Upper lobe of left lung (tissue), 6 donors: ENCODE data around the gene MYDGF. TPM values are rescaled to one million over a fixed set of nuclear protein-coding genes. Genes with fewer than 3 reads are reported as not detected.
A peak's percentile ranks its signal among the peaks of the same experiment; 100 is the strongest.

Experiments used
- ATAC-seq, 2 donors: fragments of 200-7000 bp; cut with Tn5 transposase; one replicate each; pipeline ENCODE4 v1.9.1; 2022; ENCODE audit warnings: mild to moderate bottlenecking in 2 of 2, moderate library complexity in 2 of 2; ENCODE audit not compliant: low FRiP score in 2 of 2
- DNase-seq, 2 donors: peaks; one replicate each; pipeline ENCODE4 v3.0.0-alpha.2; 2019 to 2020
- H3K27ac ChIP-seq, 4 donors: fragments of 200-600 bp; sonication (generic); one replicate each; pipeline ENCODE4 v1.5.1; 2016 to 2019
- H3K27me3 ChIP-seq, 4 donors: fragments of 200-600 bp; sonication (generic); one replicate each; pipeline ENCODE4 v1.5.1; 2017 to 2019
- H3K36me3 ChIP-seq, 4 donors: fragments of 200-600 bp; sonication (generic); one replicate each; pipeline ENCODE4 v1.5.1; 2016 to 2019
- H3K4me1 ChIP-seq, 4 donors: fragments of 200-600 bp; sonication (generic); one replicate each; pipeline ENCODE4 v1.5.1; 2018 to 2019
- H3K4me3 ChIP-seq, 4 donors: fragments of 200-600 bp; sonication (generic); one replicate each; pipeline ENCODE4 v1.5.1; 2017 to 2019; ENCODE audit warnings: mild to moderate bottlenecking in 2 of 4, moderate library complexity in 1 of 4
- H3K9me3 ChIP-seq, 4 donors: fragments of 200-600 bp; sonication (generic); one replicate each; pipeline ENCODE4 v1.5.1; 2018 to 2019
- EP300 ChIP-seq, 4 donors: sonication (generic); formaldehyde crosslinking; IDR thresholded peaks; one replicate each; pipeline ENCODE4 v1.5.1; 2017; ENCODE audit warnings: antibody characterized with exemption in 4 of 4, control low read depth in 2 of 4
- POLR2A ChIP-seq, 4 donors: fragments of 450-650 bp; IDR thresholded peaks; one replicate each; pipeline ENCODE4 v1.5.1; 2016 to 2017; ENCODE audit warnings: antibody characterized with exemption in 4 of 4, mild to moderate bottlenecking in 2 of 4
- POLR2AphosphoS5 ChIP-seq, 2 donors: sonication (generic); formaldehyde crosslinking; IDR thresholded peaks; one replicate each; pipeline ENCODE4 v1.5.1; 2017; ENCODE audit warnings: antibody characterized with exemption in 2 of 2
- WGBS, 2 donors: methylation state at CpG; one replicate each; pipeline ENCODE4 v1.1.5; 2017 to 2018; 5-methylcytosine and 5-hydroxymethylcytosine counted together
- total RNA-seq, 6 donors: library from RNA; depleted of rRNA in 4 of 6; stranded (reverse); fragments of >200 nt in 4 of 6; gene quantifications; one replicate each; pipeline versions ENCODE4 v1.1.0 to v1.2.1, GENCODE V29; 2016 to 2021
- TF ChIP-seq, protein P1 (sequence below), 6 experiments: fragments of 450-650 bp in 4 of 6; fragments of 200-600 bp in 2 of 6; sonication (generic) in 2 of 6; IDR thresholded peaks; one replicate each; pipeline ENCODE4 v1.5.1; 2016 to 2019; ENCODE audit warnings: antibody characterized with exemption in 6 of 6
- donor health status: DM: no; HTN: no; CAD: no; lungs with moderate emphysema.
- donor health status: DM: no; HTN: yes; CAD: no; lungs with severe emphysema.

MYDGF gene
- total RNA-seq, 6 donors from 2014 or later: 6.3 to 121 (median 67.1) TPM

DNA sequence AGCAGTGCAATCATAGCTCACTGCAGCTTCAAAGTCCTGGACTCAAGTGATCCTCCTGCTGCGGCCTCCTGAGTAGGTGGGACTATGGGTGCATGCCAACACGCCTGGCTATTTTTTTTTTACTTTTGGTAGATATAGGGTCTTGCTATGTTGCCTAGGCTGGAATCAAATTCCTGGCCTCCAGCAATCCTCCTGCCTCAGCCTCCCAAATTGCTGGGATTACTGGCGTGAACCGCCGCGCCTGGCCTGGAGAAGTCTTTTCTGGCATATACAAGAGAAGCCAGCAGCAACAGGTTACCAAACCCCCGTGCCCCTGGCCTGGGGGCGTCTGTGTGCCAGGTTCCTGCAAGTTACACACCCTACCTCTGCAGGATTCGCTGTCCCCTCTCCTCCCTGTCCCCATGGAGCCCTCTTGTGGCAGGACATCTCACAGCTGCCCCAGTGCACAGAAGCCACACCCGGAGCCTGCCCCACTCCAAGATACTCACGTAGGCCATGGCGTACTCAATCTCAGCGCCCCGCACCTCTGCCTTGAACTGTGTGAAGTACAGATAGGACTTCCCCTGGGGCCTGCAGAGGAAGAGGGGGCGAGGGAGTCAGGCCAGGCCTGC, 9.9 kb downstream of the MYDGF start:
- Histone ChIP-seq H3K27me3 (no peaks in the 10 kb centered on the region), H3K36me3 (peaks cover 22 to 95% (median 84%) of the 10 kb centered on the region in 4 donors), H3K4me3 (no peak overlapping the region), H3K4me1 (no peaks in the 10 kb centered on the region), H3K9me3 (peaks cover 0 to 6% (median 0%) of the 10 kb centered on the region in 4 donors), H3K27ac (no peak overlapping the region)
- DNase-seq (peak in 1 of 2 donors; percentile 51), ATAC-seq (peak in 1 of 2 donors; percentile 7)
- TF ChIP-seq, protein P1, sequence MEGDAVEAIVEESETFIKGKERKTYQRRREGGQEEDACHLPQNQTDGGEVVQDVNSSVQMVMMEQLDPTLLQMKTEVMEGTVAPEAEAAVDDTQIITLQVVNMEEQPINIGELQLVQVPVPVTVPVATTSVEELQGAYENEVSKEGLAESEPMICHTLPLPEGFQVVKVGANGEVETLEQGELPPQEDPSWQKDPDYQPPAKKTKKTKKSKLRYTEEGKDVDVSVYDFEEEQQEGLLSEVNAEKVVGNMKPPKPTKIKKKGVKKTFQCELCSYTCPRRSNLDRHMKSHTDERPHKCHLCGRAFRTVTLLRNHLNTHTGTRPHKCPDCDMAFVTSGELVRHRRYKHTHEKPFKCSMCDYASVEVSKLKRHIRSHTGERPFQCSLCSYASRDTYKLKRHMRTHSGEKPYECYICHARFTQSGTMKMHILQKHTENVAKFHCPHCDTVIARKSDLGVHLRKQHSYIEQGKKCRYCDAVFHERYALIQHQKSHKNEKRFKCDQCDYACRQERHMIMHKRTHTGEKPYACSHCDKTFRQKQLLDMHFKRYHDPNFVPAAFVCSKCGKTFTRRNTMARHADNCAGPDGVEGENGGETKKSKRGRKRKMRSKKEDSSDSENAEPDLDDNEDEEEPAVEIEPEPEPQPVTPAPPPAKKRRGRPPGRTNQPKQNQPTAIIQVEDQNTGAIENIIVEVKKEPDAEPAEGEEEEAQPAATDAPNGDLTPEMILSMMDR (IDR thresholded peaks at IDR 0.05): no peak
- TF ChIP-seq POLR2A (IDR thresholded peaks at IDR 0.05): no peak
- no peak for TF ChIP-seq EP300 (IDR thresholded peaks at IDR 0.05)
- TF ChIP-seq POLR2AphosphoS5 (IDR thresholded peaks at IDR 0.05): no peak
- 90 to 91% methylated on average over 10 to 15 of the region's 15 CpGs for WGBS, 2 donors

DNA sequence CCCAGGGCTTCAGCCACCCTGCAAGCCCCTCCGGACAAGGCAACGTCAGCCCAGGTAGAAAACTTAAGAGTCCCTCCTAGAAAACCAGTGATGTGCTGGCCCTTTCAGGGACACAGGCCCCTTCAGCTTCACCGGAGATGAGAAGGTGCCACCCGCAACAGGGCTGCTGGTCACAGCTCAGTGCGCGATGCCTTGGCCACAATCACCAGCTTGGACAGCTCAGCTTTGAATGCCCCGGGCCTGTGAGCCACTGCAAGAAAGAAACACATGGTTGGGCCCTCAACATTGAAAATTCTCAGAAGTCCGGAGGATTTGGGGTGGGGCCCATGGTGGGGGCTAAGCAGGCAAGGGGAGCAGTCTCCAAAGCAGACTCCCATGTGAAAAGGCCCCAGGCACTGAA, 12.3 kb downstream of the MYDGF start:
- 98 to 100% methylated on average over 6 to 8 of the region's 8 CpGs for WGBS, 2 donors
- Histone ChIP-seq H3K36me3 (peaks cover 22 to 91% (median 70%) of the 10 kb centered on the region in 4 donors), H3K4me3 (no peak overlapping the region), H3K27me3 (no peaks in the 10 kb centered on the region), H3K4me1 (no peaks in the 10 kb centered on the region), H3K9me3 (peaks cover 0 to 6% (median 0%) of the 10 kb centered on the region in 4 donors), H3K27ac (no peak overlapping the region)
- DNase-seq (no peak), ATAC-seq (no peak)
- no peak for TF ChIP-seq EP300 (IDR thresholded peaks at IDR 0.05)
- TF ChIP-seq, protein P1 (IDR thresholded peaks at IDR 0.05): no peak

DNA sequence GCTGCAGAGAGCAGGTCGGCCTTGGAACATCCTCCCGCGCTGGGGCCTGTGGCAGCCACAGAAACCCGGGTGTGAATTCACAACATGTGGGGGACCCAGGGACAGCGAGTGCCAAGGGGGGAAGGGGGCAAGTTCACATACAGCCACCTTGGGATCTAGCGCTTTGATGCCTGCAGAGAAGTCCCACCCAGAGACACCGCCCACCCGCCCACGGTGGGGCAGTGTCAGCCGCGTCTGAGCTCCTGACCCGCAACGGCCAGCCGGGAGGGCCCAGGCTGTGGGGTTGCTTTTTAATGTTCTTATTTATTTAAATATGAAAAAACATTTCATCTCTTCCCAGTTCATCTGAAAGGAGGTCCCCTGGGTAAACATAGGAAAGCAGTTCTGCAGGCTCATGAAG, 12.9 kb downstream of the MYDGF start:
- peak in 1 of 2 donors; percentile 75 for DNase-seq

DNA sequence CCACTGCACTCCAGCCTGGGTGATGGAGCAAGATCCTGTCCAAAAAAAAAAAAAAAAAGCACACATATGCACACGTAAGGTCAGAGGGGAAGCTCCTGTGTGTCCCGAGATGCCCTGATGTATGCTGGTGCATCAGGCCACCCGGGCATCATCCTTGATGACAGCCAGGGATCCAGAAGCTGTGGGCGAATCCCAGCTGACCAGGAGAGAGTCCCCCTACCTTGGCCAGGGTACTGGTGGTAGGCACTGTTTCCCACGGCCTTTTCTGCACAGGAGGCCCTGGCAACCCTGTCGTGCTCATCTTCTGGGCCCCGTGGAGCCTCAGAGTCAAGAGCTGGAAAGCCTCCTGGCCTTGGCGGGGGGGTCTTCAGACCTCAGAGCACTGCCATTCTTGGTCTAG, 14.0 kb downstream of the MYDGF start:
- peaks cover 0 to 6% (median 0%) of the 10 kb centered on the region in 4 donors for H3K9me3 ChIP-seq
- no peak overlapping the region for H3K27ac ChIP-seq
- H3K4me1 ChIP-seq: no peaks in the 10 kb centered on the region
- ATAC-seq (no peak), DNase-seq (no peak)
- H3K27me3 ChIP-seq: no peaks in the 10 kb centered on the region
- no peak overlapping the region for H3K4me3 ChIP-seq
- H3K36me3 ChIP-seq: peaks cover 22 to 87% (median 65%) of the 10 kb centered on the region in 4 donors
- TF ChIP-seq POLR2AphosphoS5 (IDR thresholded peaks at IDR 0.05): no peak
- TF ChIP-seq, protein P1 (IDR thresholded peaks at IDR 0.05): no peak
- TF ChIP-seq POLR2A (IDR thresholded peaks at IDR 0.05): no peak
- no peak for TF ChIP-seq EP300 (IDR thresholded peaks at IDR 0.05)
- 76 to 86% methylated on average over 4 to 8 of the region's 8 CpGs for WGBS, 2 donors

More for the DNA sequence above, 12.9 kb downstream of the MYDGF start:
- WGBS, 2 donors: 66 to 83% methylated on average over 6 to 14 of the region's 14 CpGs
- no peaks in the 10 kb centered on the region for H3K27me3 ChIP-seq
- ATAC-seq: no peak
- H3K36me3 ChIP-seq: peaks cover 22 to 90% (median 69%) of the 10 kb centered on the region in 4 donors
- peaks cover 0 to 6% (median 0%) of the 10 kb centered on the region in 4 donors for H3K9me3 ChIP-seq
- no peak for TF ChIP-seq EP300 (IDR thresholded peaks at IDR 0.05)
- TF ChIP-seq POLR2AphosphoS5 (IDR thresholded peaks at IDR 0.05): no peak
- TF ChIP-seq, protein P1 (IDR thresholded peaks at IDR 0.05): no peak
- no peak for TF ChIP-seq POLR2A (IDR thresholded peaks at IDR 0.05)
- no peak overlapping the region for H3K4me3 ChIP-seq
- H3K4me1 ChIP-seq: no peaks in the 10 kb centered on the region
- H3K27ac ChIP-seq: no peak overlapping the region
